Keratinocyte (primary cell): ENCODE data around the gene PCDHA12. TPM values are rescaled to one million over a fixed set of nuclear protein-coding genes. Genes with fewer than 3 reads are reported as not detected.

Experiments used
- DNase-seq: peaks from one replicate; pipeline ENCODE4 v3.0.0-alpha.2; 2011; ENCODE audit warnings: low read depth, missing footprints, low spot score
- FAIRE-seq: peaks from 2 replicates; lab custom pipeline; 2011; peaks lifted over from hg19 to GRCh38; lab: Jason Lieb, UNC
- H2AFZ ChIP-seq: 2 replicates; pipeline ENCODE4 v1.6.0; 2012; ENCODE audit warnings: low read length, control low read depth, inconsistent platforms; ENCODE audit not compliant: control insufficient read depth
- H3K27ac ChIP-seq: 2 replicates; pipeline ENCODE4 v1.5.1; 2011; ENCODE audit warnings: low read length; ENCODE audit not compliant: control insufficient read depth, insufficient read depth
- H3K27me3 ChIP-seq: 3 replicates; pipeline ENCODE4 v1.6.0; 2011; ENCODE audit warnings: low read length; ENCODE audit not compliant: control insufficient read depth, insufficient read depth; ENCODE audit errors: extremely low read depth
- H3K36me3 ChIP-seq, 2 experiments: 2 replicates in 1 of 2; 3 replicates in 1 of 2; pipeline ENCODE4 v1.5.1; 2011; ENCODE audit warnings: low read length in 2 of 2, mild to moderate bottlenecking in 1 of 2; ENCODE audit not compliant: control insufficient read depth in 2 of 2, insufficient read depth in 2 of 2; ENCODE audit errors: extremely low read depth in 1 of 2
- H3K4me1 ChIP-seq: 3 replicates; pipeline ENCODE4 v1.5.1; 2011; ENCODE audit warnings: low read length; ENCODE audit not compliant: control insufficient read depth, insufficient read depth; ENCODE audit errors: extremely low read depth
- H3K4me2 ChIP-seq: 3 replicates; pipeline ENCODE4 v1.6.0; 2011; ENCODE audit warnings: low read depth, low read length; ENCODE audit not compliant: control insufficient read depth, insufficient read depth; ENCODE audit errors: extremely low read depth
- H3K4me3 ChIP-seq, 3 experiments: fragments of 200-600 bp in 1 of 3; sonication (generic) in 1 of 3; 2 replicates in 2 of 3; 3 replicates in 1 of 3; pipeline ENCODE4 v1.5.1; 2011 to 2016; ENCODE audit warnings: low read length in 3 of 3, mild to moderate bottlenecking in 3 of 3, control low read depth in 2 of 3, inconsistent platforms in 1 of 3, low read depth in 1 of 3, mixed read lengths in 1 of 3, mixed run types in 1 of 3, moderate library complexity in 1 of 3; ENCODE audit not compliant: control insufficient read depth in 2 of 3, insufficient read depth in 2 of 3; ENCODE audit errors: extremely low read depth in 1 of 3
- H3K79me2 ChIP-seq: 2 replicates; pipeline ENCODE4 v1.6.0; 2012; ENCODE audit warnings: low read length; ENCODE audit not compliant: control insufficient read depth, insufficient read depth
- H3K9ac ChIP-seq: 3 replicates; pipeline ENCODE4 v1.6.0; 2011; ENCODE audit warnings: low read length; ENCODE audit not compliant: control insufficient read depth, insufficient read depth; ENCODE audit errors: extremely low read depth
- H3K9me1 ChIP-seq: 3 replicates; pipeline ENCODE4 v1.6.0; 2011; ENCODE audit warnings: low read length; ENCODE audit not compliant: control insufficient read depth, insufficient read depth; ENCODE audit errors: extremely low read depth
- H3K9me3 ChIP-seq: 2 replicates; pipeline ENCODE4 v1.5.1; 2012; ENCODE audit warnings: low read depth, low read length; ENCODE audit not compliant: control insufficient read depth
- H4K20me1 ChIP-seq: 3 replicates; pipeline ENCODE4 v1.6.0; 2011; ENCODE audit warnings: low read length; ENCODE audit not compliant: control insufficient read depth, insufficient read depth; ENCODE audit errors: extremely low read depth
- CTCF ChIP-seq, 3 experiments: IDR thresholded peaks in 1 of 3; conservative IDR thresholded peaks in 1 of 3; optimal IDR thresholded peaks in 1 of 3; 2 replicates in 2 of 3; 3 replicates in 1 of 3; pipeline versions ENCODE3 to v1.5.1; 2011; ENCODE audit warnings: low read length in 3 of 3, mild to moderate bottlenecking in 3 of 3, moderate library complexity in 2 of 3, control low read depth in 1 of 3, inconsistent platforms in 1 of 3; ENCODE audit not compliant: insufficient read depth in 2 of 3; ENCODE audit errors: extremely low read depth in 1 of 3
- EZH2 ChIP-seq: IDR thresholded peaks from one replicate; pipeline ENCODE4 v1.6.1; 2012; ENCODE audit warnings: inconsistent platforms, mild to moderate bottlenecking, low read length, moderate library complexity
- dilution Hi-C: fragments of 300-500 bp; cut with MboI; formaldehyde crosslinking; loops from one replicate; pipeline ENCODE4 v1.7.0; 2020; ENCODE audit warnings: low sequenced_read_pairs; ENCODE audit not compliant: extremely low pct_ligation_motif_present
- polyA plus RNA-seq, 5 experiments: library from polyadenylated mRNA; depleted of rRNA in 3 of 5; stranded (reverse) in 3 of 5; stranded (forward) in 1 of 5; unstranded in 1 of 5; fragments of >200 nt; gene quantifications; 1 replicate in 1 of 5; 2 replicates in 3 of 5; 3 replicates in 1 of 5; pipeline versions ENCODE4 v1.2.1 to v1.2.3, GENCODE V29; 2011 to 2012; ENCODE audit warnings: missing spikeins in 2 of 5, low read depth in 1 of 5, low replicate concordance in 1 of 5

PCDHA12 gene
- polyA plus RNA-seq, 1 donor (not counting 4 experiments of a cell fraction or from before 2014, with no cell fraction given) = 0.04 TPM

GRCh38 chr5:140883927-140884697 lies 9.0 kb downstream of the PCDHA12 start:
- dilution Hi-C loops = no loop called here
- H3K4me1 ChIP-seq = no peaks in the 10 kb centered on the region
- H3K36me3 ChIP-seq = no peaks in the 10 kb centered on the region
- H3K9me1 ChIP-seq = no peaks in the 10 kb centered on the region
- H3K4me2 ChIP-seq = no peak overlapping the region
- TF ChIP-seq CTCF (optimal IDR thresholded peaks at IDR 0.05 in 1 of 3, IDR thresholded peaks at IDR 0.05 in 1 of 3, conservative IDR thresholded peaks at IDR 0.05 in 1 of 3; ENCODE audit: extremely low read depth in 1 of 3, insufficient read depth in 2 of 3, low read length in 3 of 3) (no peak), EZH2 (no peak)
- DNase-seq (no peak), FAIRE-seq (no peak)
- no peaks in the 10 kb centered on the region for H4K20me1 ChIP-seq
- H3K27me3 ChIP-seq = no peaks in the 10 kb centered on the region
- no peak overlapping the region for H3K9ac ChIP-seq
- no peak overlapping the region for H3K27ac ChIP-seq
- no peak overlapping the region for H3K4me3 ChIP-seq
- peaks cover 13% of the 10 kb centered on the region for H3K9me3 ChIP-seq
- no peaks in the 10 kb centered on the region for H3K79me2 ChIP-seq
- H2AFZ ChIP-seq = no peak overlapping the region

DNA sequence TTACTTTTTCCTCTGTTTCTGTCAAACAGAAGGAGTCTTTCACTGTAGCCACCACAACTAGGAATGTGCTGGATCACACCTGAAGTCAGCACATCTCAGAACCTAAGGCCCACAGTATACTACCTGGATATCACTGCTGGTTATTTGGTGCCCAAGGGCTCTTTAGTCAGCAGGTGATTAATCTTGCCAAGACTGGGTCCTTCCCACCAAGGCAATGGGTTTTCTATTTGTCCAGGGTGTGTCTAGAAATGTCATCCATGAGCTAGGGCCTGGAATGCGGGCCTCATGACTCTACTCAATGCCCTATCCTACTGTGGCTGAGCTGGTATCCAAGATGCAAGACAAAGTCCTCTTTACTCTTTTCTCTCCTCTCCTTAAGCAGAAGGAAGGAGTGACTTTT lies 41.2 kb downstream of the PCDHA12 start:
- no peak overlapping the region for H2AFZ ChIP-seq
- FAIRE-seq (no peak), DNase-seq (no peak)
- no peaks in the 10 kb centered on the region for H3K79me2 ChIP-seq
- no peaks in the 10 kb centered on the region for H4K20me1 ChIP-seq
- no peak overlapping the region for H3K4me2 ChIP-seq
- H3K27me3 ChIP-seq = no peaks in the 10 kb centered on the region
- no peaks in the 10 kb centered on the region for H3K9me1 ChIP-seq
- no peaks in the 10 kb centered on the region for H3K36me3 ChIP-seq
- no peak for TF ChIP-seq CTCF (optimal IDR thresholded peaks at IDR 0.05 in 1 of 3, IDR thresholded peaks at IDR 0.05 in 1 of 3, conservative IDR thresholded peaks at IDR 0.05 in 1 of 3; ENCODE audit: extremely low read depth in 1 of 3, insufficient read depth in 2 of 3, low read length in 3 of 3)
- TF ChIP-seq EZH2 = no peak
- H3K27ac ChIP-seq = no peak overlapping the region
- dilution Hi-C loops = no loop called here
- no peaks in the 10 kb centered on the region for H3K4me1 ChIP-seq
- H3K9ac ChIP-seq = no peak overlapping the region
- H3K4me3 ChIP-seq = no peak overlapping the region
- no peaks in the 10 kb centered on the region for H3K9me3 ChIP-seq
